Measurements from ENCODE around the gene CAMK2N1.

The CAMK2N1 gene

GRCh38 chr1:20496241-20496661 is 10.2 kb upstream of the CAMK2N1 start:
- Histone ChIP-seq H3K4me3 (no peak overlapping the region), H3K27ac (no peak overlapping the region)
- DNase-seq (ENCODE audit: low spot score) = no peak
- no peak for TF ChIP-seq CTCF (IDR thresholded peaks at IDR 0.05)

GRCh38 chr1:20495661-20496060 is 9.7 kb upstream of the CAMK2N1 start:
- no peak for DNase-seq (ENCODE audit: low spot score)
- no peak overlapping the region for H3K4me3 ChIP-seq
- TF ChIP-seq CTCF (IDR thresholded peaks at IDR 0.05) = no peak
- no peak overlapping the region for H3K27ac ChIP-seq

- H3K27ac ChIP-seq = no peak overlapping the region
- no peak overlapping the region for H3K4me3 ChIP-seq
- no peak for DNase-seq (ENCODE audit: low spot score)
- TF ChIP-seq CTCF (IDR thresholded peaks at IDR 0.05) = no peak
Observed at GRCh38 chr1:20494609-20495311, 8.8 kb upstream of the CAMK2N1 start.

GRCh38 chr1:20493839-20494608 is 8.0 kb upstream of the CAMK2N1 start:
- peak overlapping the region in 1 of 2 donors; percentile 5 for H3K27ac ChIP-seq
- peak; percentile 86 for DNase-seq (ENCODE audit: low spot score)
- peak; percentile 80 for TF ChIP-seq CTCF (IDR thresholded peaks at IDR 0.05)
- no peak overlapping the region for H3K4me3 ChIP-seq

- DNase-seq (ENCODE audit: low spot score) = no peak
- Histone ChIP-seq H3K27ac (no peak overlapping the region), H3K4me3 (no peak overlapping the region)
- no peak for TF ChIP-seq CTCF (IDR thresholded peaks at IDR 0.05)
Observed at GRCh38 chr1:20493309-20493708, 7.3 kb upstream of the CAMK2N1 start.

- TF ChIP-seq CTCF (IDR thresholded peaks at IDR 0.05) = no peak
- no peak for DNase-seq (ENCODE audit: low spot score)
- no peak overlapping the region for H3K27ac ChIP-seq
- H3K4me3 ChIP-seq = no peak overlapping the region
Observed at GRCh38 chr1:20492751-20493150, 6.7 kb upstream of the CAMK2N1 start.

GRCh38 chr1:20491866-20492265 is 5.9 kb upstream of the CAMK2N1 start:
- no peak for DNase-seq (ENCODE audit: low spot score)
- H3K27ac ChIP-seq = no peak overlapping the region
- no peak for TF ChIP-seq CTCF (IDR thresholded peaks at IDR 0.05)
- H3K4me3 ChIP-seq = no peak overlapping the region

Data from coronary artery (tissue), 2 donors.